ENCODE data around the gene PPP1R16B.

PPP1R16B gene

DNA sequence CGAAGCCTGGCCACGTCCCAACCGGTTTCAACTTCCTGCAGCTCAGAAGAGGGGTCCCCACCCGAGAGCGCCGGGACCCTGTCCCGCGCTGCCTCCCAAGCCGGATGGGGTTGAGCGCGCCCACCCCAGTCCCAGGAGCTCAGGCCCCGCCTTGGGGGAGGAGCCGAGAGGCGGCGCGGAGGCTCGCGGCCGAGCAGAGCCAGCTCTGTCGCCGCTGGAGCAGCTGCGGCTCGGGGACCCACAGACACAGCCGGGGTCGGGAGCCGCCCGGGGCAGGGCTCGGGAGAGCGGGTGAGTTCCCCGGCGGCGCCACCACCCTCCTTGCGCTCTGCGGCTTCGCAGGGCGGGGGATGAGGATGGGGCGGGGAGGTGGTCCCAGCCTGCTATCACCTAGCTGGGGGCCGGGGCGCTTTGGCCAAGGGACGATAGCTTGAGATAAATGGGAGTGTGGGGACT, at the start of gene PPP1R16B:
PPP1R16B (plus strand) TSS at position 196 of the 456 bp plus-strand sequence. CDS start 30,229 bp downstream, outside the sequence.
- DNase-seq, result peak; percentile 87 to 90

DNA sequence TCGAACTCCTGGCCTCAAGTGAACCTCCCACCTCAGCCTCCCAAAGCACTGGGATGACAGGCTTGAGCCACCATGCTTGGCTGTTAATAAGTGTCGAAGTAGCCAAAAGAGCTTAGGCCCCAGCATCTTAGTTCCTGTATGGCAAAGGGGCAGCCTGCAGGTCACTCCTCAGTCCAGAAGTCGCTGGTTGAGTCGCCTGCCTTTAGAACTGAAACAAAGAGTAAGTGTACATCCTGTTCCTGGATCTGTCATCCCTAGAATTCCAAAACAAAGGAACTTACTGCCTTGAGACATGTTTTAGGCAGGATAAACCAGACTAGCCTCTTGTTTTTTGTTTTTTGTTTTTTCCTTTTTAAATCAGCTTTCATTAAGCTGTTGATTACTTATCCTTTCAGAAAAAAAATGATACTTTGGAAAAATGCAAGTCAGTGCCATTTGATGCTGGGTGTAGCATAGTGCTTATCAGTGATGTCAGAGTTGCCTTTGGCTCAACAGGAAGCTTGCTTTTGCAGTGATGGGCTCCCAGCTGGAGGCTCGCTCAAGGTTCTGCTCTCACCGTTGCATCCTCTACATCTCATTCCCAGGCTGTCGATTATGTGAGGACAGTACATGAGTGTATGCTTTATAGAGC, 48.2 kb upstream of the PPP1R16B start:
- no peak for DNase-seq

- DNase-seq, result no peak
Observed at GRCh38 chr20:38759106-38759505, 46.4 kb upstream of the PPP1R16B start.

DNA sequence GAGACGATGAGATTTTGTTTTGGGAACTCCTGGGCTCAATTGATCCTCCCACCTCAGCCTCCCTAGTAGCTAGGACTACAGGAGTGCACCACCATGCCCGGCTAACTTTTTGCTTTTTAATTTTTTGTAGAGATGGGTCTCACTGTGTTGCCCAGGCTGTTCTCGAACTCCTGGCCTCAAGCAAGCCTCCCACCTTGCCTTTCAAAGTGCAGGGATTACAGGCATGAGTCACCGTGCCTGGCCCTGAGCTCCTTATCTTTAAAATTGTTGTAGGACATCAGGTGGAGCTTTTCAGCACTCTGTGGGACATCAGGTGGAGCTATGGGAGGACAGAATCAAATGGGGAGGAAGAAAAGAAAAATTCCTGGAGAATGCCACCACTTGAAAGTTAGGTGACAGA, 44.5 kb upstream of the PPP1R16B start:
- no peak for DNase-seq

DNA sequence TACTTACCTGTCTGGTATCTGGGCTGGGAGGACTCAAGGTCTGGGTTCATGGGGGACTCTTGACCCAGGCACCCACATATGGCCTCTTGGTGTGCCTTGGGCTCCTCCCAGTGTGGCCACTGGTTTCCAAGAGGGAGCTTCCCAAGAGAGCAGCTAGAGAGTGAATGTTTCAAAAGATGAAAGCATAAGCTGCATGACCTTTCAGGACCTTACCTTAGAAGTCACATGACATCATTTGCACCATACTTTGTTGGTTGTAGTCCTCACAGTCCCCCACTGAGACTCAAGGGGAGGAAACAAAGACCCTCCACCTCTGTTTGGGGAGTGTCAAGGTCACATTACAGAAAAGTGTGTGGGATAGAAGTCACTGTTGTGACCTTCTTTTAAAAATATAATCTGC, 43.3 kb upstream of the PPP1R16B start:
- DNase-seq, result no peak

- no peak for DNase-seq
Observed at GRCh38 chr20:38763616-38764015, 41.9 kb upstream of the PPP1R16B start.

- peak; percentile 68 for DNase-seq
Observed at GRCh38 chr20:38764567-38765318, 40.8 kb upstream of the PPP1R16B start.

DNA sequence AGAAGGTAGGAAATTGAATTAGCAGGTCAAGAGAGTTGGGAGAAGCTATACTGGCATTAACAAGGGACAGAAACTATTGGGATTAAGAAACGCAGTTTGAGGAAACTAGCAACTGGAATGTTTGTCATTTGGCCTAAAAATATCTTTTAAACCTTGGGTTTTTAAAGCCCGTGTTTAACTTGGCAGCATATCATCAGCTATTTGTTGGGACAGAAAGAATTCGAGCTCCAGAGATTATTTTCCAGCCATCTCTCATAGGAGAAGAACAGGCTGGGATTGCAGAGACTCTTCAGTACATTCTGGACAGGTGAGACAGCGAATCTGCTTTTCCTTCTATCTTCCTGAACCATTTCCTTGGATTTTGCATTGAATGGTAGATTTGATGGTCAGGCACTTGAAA, 39.4 kb upstream of the PPP1R16B start:
- no peak for DNase-seq

DNA sequence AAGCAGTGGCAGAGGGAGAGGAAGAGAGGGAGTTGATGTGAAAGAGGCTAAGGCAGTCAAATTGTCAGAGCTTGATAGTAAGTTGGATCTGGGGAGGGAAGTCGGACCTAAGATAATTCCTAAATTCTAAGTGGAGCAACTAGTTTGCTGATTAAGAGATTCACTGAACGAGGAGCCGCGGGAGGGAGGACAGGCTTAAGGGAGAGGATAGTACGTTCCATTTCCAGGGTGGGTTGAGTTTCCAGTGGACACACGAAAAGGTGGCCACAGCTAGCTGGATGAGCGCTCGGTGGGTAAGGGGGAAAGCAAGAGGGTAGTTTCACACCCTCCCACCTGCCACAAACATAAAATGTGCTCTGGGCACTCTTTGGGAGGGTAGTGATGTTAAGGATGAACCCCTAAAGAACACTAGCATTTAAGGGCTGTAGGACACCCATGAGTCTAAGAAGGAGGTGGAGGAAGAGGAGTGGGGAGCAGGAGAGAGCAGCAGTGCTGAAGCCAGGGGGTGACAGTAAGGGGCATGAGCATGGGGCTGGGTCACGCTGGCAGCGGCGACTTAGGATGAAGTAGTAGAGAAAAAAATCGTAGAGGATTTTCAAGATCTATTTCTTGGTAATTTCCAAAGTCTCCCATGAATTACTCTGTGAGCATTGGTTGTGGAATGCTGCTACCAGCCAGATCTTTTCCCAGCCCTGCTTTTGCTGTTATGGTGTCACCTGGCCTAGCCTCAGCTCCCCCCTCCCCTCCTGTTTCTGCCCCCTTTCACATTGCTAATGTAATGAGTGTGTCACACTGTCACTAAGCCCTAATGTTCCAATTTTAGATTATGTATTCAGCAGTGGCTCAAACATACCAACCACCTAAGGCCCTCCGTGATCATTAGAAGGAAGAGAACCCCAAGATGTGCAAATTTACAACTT, 35.9 kb upstream of the PPP1R16B start:
- no peak for DNase-seq

DNA sequence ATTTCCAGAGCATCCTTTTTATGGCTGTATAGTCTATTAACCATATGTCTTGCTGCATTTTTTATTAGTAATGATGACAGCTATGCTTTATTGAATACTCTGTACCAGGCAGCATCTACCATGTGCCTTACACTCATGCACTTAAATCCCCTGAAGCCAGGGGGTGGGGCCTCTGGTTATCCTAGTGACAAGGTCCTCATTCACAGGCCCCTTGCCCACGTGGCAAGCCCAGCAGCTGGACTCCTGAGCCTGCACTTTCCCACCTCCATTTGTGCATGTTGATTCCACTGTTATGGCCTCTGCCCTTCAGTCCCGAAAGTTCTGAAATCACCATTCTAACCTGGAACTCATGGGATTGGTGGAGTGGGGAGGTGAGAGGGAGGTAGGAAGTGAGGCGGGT, 35.0 kb upstream of the PPP1R16B start:
- DNase-seq, result no peak

DNA sequence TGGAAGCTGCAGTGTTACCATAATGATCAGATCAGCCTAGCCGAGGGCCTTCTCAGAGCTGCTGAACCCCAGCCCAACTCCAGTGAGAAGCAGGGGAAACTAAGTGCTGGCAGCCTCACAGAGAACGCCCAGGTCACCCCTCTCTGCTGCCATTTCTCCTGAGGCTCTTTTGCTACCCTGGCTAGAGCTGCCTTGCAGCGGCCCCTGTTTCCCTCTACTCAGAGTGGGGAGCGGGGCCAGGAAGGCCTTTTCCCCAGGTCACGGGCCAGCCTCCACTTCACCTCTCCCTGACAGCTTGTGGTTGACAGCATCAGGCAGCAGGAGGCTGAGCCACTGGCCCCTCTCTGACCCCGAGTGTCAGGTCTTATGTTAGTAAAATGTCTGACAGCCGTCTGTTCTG, 34.5 kb upstream of the PPP1R16B start:
- no peak for DNase-seq

GRCh38 chr20:38771621-38772020, 33.9 kb upstream of the PPP1R16B start:
- no peak for DNase-seq

GRCh38 chr20:38774167-38774566, 31.3 kb upstream of the PPP1R16B start:
- DNase-seq, result no peak

DNA sequence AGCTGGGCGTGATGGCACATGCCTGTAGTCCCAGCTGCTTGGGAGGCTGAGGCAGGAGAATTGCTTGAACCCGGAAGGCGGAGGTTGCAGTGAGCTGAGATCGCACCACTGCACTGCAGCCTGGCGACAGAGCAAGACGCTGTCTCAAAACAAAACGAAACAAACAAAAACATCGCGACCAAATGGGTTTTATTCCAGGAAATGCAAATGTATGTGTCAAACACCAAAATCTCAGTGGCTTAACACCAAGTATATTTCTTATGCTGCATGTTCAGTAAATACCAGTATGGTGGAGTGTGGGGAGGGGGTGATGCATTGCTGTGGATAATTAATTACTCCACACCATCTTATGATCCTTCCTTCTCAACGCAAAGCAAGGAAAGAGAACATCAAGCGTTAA, 29.1 kb upstream of the PPP1R16B start:
- no peak for DNase-seq

DNA sequence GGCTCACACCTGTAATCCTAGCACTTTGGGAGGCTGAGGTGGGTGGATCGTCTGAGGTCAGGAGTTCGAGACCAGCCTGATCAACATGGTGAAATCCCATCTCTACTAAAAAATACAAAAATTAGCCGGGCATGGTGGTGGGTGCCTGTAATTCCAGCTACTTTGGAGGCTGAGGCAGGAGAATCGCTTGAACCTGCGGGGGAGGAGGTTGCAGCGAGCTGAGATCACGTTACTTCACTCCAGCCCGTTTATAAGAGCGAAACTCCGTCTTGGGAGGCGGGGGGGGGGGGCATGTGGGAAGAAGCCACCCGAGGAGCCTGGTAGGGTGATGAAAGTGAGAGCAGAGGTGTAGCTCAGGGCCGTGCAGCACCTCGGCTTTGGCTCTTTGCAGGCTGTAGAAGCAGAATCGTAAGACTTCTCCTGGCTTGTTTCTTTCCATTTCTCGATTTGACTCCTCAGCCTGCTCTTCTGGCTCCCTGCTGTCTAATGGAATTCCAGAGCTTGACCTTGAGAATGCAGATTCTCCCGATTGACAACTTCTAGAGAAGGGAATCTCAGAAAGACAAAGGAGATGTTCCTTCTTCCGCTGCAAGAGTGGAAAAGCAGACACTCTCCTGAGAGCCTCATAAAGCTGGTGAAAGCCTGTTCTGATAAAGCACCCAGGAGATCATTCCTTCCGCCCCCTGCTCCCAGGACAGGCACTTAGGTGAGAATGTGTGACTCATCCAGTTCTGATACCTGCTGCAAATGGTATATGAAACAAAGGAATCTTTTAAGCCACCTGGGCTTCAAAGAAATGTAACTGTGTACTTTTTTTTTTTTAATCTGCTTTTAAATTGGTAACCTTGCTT, 26.0 kb upstream of the PPP1R16B start:
- DNase-seq, result no peak

DNA sequence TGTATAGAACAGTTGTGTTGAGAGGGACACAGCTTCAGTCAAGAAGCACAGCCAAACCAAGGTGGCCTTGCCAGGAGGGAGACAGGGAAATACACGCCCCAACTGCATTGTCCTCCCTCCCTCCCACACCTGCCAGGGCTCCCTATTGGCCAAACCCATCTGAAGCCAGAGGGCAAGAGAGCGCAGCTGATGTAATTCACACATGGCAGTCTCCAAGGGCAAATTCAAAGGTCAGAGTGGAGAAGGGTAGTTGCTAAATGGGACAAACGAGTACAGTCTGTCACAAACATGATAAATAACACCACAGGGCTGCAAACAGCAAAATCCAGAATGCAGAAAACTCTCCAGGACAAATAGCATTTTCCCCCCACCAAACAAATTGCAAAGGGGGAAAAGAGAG, 23.2 kb upstream of the PPP1R16B start:
- no peak for DNase-seq

GRCh38 chr20:38787870-38788269, 17.6 kb upstream of the PPP1R16B start:
- DNase-seq, result no peak

- DNase-seq, result no peak
Observed at GRCh38 chr20:38789503-38790199, 15.8 kb upstream of the PPP1R16B start.

DNA sequence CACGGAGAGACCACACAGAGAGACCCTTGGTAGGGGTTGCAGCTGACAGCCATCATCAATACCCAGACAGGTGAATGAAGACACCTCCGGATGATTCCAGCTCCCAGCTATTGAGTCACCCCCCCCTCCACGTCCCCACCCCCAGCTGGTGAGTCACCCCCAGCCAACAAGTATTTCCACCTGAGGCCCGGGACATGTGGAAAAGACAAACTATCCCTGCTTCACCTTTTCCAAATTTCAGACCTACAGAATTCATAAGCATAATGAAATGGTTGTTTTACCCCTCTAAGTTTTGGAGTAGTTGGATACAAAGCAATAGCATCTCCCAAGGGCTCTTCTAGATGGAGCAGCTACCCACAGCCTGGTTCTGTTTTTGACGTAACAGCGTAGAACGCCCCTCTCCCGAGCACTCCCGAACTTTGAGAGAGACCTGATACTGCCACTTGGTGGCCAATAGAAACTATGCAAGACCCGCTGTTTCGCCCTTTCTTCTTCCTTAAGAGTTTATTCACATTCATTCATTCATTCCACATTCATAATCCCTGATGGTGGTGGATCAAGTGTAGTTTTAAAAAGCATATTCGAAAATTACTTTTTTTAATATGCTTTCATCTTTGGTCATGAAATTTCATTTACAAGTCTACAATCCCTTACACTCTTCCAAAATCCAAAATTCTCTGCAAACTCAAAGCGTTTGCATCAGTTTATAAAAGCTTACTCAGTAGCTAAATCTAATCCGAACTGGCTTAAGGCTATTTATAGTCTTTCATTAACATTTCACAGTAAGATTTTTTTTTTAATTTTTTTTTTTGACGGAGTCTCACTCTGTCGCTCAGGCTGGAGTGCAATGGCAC, 15.1 kb upstream of the PPP1R16B start:
- peak in 1 of 2 experiments; percentile 54 for DNase-seq

GRCh38 chr20:38791291-38791690, 14.2 kb upstream of the PPP1R16B start:
- no peak for DNase-seq

DNA sequence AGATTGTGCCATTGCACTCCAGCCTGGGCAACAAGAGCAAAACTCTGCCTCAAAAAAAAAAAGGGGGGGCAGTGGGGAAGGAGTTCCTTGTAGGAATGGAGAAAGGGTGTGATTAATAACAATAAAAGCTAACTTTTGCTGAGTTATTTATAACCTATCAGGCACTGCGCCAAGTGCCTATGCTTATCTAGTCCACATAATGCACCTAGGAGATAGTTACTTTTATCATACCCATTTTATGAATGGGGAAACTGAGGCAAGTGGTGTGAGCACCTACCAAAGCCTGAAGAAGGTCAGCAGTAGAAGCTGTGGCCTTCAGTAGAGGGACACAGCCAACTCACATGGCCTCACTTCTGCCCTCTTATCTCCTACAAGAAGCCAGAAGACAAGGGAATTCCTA, 13.6 kb upstream of the PPP1R16B start:
- DNase-seq, result no peak

Data from activated T-cell treated with anti-CD3 and anti-CD28 coated beads, Interleukin-2, amount 50 U/mL, for 48 hours (primary cell).